Effector CD4-positive, alpha-beta T cell (primary cell): Measurements from ENCODE around the gene ZNF846.
"Not testable (repeated sequence)": the region's sequence is repeated elsewhere in the genome, so short reads cannot be mapped to it uniquely, and the experiment has no call there.

Experiments
- DNase-seq: peaks from one replicate; pipeline ENCODE4 v3.0.0-alpha.2; 2020

Gene ZNF846

DNA sequence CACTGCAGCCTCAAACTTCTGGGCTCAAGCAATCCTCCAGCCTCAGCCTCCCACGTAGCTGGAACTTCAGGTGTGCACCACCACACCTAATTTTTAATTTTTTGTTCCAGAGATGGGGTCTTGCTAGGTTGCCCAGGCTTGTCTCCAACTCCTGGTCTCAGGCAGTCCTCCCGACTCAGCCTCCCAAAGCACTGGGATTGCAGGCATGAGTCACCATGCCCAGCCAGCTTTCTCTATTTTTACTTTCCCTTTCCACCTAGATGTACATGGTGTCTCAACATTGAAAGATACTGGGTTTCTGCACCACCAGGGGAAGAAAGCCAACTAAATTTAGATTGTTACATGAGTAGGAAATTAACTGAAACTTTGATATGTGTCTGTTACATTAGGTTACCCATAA lies 13.8 kb upstream of the ZNF846 start:
- no peak for DNase-seq

GRCh38 chr19:9757544-9758501 lies 10.7 kb downstream of the ZNF846 start:
- no peak for DNase-seq

DNA sequence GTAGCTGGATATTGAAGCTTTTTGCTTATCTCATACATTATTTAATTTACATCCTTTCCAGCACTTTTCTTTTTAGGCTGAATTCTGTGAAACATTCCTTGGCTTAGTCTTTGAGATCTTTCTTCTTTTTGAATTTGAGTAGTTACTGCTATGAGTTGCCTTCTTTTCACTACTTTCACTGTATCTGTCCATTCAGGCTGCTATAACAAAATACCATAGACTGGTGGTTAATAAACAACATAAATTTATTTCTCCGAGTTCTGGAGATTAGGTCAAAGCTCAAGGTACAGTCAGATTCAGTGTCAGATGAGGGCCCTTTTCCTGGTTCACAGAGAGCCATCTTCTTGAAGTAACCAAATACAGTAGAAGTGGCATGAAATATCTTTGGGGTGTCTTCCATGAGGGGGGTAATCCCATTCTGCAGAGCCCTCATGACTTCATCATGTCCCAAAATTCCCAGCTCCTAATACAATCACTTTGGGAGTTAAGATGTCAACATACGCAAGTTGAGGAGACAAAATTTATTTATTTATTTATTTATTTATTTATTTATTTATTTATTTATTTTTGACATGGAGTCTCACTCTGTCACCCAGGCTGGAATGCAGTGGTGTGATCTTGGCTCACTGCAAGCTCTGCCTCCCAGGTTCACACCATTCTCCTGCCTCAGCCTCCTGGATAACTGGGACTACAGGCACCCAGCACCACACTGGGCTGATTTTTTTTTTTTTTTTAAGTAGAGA lies 15.7 kb downstream of the ZNF846 start:
- no peak for DNase-seq

DNA sequence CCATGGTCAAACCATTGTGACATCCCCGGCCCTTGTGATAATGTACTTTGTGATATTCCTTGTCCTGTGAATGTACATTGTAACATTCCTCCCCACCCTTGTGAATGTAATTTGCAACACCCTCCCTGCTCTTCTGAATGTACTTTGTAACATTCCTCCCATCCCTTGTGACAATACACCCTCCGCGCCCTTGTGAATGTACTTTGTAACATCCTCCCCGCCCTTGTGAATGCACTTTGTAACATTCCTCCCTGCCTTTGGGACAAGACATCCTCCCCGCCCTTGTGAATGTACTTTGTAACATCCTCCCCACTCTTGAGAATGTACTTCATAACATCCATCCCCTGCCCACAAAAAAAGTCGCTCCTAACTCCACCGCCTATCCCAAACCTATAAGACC lies 17.1 kb downstream of the ZNF846 start:
- DNase-seq: no peak

GRCh38 chr19:9741476-9742171 lies 26.9 kb downstream of the ZNF846 start:
- DNase-seq: no peak

DNA sequence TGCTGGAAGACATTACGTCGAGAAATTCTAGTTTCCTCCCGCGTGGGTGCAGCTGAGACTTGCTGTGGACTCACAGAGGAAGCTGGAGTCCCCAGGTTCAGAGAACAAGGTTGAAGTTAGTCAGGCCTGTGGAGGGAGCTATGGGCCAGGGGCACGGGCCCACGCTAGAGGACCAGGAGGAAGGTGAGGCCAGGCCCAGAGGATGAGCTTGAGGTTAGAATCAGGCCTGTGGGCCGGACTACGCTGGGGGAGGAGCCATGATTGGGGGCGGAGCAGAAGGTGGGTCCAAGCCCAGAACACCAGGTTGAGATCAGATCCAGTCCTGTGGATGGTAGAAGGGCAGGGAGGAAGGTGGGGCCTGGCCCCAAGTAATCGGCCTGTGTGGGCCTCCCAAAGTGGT lies 32.6 kb downstream of the ZNF846 start:
- DNase-seq: no peak

- DNase-seq: not testable (repeated sequence)
Observed at GRCh38 chr19:9730056-9730455, 38.5 kb downstream of the ZNF846 start.

DNA sequence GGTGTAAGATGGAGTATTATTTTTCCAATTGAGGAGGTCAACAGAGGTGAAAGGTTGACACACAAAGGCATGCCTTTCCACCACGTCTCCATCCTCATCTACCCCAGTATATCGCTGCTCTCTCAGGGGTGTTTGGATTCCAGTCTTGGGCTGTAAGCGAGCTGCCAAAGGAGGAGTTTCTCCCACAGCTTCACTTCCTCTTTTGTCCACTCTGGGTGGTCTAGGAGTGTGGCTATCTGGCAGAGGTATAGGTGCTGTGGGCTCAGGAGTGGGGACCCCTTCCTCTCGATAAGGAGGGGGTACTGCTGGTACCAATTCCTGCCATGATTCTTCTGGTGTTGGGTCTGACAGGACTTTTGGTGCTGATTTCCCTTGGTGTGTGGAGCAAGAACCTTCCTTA lies 39.4 kb downstream of the ZNF846 start:
- DNase-seq: no peak

GRCh38 chr19:9727644-9728043 lies 40.9 kb downstream of the ZNF846 start:
- no peak for DNase-seq

DNA sequence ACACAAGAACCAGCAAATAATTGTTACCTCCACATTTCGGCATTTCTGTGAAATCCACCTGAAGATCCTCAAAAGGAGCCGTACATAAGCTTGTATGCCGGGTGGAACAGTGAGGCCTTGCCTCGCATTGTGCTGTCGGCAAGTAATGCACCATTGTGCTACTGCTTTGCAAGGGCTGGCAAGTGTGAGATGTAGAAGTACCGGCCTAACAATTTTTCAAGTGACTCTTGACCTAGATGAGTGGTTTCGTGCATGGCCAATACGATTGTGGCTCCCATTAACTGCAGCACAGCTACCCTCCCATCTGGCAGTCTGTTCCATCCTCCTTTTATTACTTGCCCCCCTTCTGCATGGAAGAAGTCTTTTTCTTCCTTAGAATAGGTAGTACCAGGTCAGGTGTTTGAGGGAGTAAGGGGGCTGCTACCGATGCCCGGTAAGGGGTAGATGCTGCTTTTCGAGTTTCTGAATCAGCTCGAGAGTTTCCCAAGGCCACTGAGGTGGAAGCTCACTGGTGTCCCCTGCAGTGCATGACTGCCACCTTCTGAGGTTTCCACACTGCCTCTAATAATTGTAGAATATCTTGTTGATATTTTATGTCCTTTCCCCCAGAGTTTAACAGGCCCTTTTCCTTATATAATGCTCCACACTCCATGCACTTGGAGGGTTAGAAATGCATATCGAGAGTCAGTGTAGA lies 42.9 kb downstream of the ZNF846 start:
- DNase-seq: not testable (repeated sequence)

GRCh38 chr19:9724157-9724556 lies 44.4 kb downstream of the ZNF846 start:
- DNase-seq: no peak

GRCh38 chr19:9721861-9722260 lies 46.7 kb downstream of the ZNF846 start:
- no peak for DNase-seq

DNA sequence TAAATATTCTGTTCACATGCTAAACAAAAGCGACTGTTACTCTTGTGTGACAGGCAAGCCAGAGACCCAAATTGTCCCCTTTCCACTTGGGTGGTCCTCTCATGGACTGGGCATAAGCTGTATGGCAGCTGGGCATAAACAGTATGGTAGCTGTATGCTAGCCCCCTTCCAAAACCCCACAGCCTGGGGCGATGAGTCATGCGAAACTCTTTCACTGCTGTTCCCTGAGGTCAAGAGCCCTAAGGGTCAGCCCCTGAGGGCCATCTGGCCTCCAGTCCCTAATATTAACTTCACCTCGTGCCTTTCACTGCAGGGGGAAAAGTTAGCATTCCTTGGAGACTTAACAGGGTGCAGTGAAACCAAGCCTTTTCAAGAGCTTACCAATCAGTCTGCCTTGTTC lies 48.0 kb downstream of the ZNF846 start:
- DNase-seq: no peak

DNA sequence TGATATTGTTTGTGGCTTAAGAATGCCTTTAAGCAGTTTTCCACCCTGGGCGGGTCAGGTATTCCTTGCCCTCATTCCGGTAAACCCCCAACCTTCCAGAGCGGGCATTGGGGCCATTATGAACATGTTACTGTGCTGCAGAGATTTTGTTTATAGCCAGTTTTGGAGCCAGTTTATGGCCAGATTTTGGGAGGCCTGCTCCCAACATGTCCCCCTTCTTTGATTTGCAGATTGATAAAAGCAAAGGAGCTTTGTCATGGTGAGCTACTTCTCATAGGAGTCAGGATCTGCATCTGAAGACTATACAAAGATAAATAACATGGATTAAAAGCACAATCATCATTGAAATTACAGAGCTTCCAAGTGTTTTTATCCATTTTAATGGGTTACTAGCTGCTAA lies 56.7 kb downstream of the ZNF846 start:
- DNase-seq: no peak

DNA sequence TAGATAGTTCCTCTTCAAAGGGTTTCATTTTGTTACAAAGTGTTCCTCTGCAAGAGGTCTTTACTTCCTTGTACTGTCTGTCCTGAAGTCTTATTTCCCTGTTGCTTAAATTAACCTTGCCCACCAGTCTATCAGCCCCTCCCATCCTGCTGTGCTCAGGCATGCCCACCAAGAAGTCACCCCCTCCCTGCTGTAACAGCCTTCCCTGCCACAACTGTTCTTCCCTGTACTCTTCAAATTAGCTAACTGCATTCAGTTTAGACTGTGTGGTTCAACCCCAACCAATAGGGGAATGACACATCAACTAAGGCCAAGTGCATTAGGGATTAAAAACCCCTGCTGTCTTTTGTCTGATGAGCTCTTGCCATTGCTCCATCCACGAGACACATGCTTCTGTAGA lies 59.2 kb downstream of the ZNF846 start:
- DNase-seq: no peak

DNA sequence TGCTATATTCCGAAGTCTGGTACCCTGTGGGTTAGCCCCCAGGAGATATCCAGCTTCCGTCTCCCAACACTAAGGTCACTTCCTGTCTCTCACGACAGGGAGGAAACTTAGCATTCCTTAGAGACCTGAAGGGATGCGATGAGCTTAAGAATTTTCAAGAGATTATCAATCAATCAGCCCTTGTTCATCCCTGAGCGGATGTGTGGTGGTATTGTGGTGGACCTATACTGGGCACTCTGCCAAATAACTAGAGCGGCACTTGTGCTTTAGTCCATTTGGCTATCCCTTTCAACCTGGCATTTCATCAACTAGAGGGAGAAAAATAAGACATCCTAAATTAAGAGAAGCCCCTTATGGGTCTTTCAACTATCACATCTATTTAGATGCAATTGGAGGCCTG lies 62.7 kb downstream of the ZNF846 start:
- DNase-seq: no peak

GRCh38 chr19:9702186-9702585 lies 66.4 kb downstream of the ZNF846 start:
- DNase-seq: no peak
